K562 (cell line): ENCODE data around the gene SDS. TPM values are rescaled to one million over a fixed set of nuclear protein-coding genes. Genes with fewer than 3 reads are reported as not detected.

Experiments used
- HMGXB4 ChIP-seq: sonication (generic); formaldehyde crosslinking; IDR thresholded peaks from 2 replicates; pipeline ENCODE4 v1.8.1; 2023; ENCODE audit warnings: mild to moderate bottlenecking, missing genetic modification reagents
- MAFG ChIP-seq: fragments of 450-650 bp; conservative IDR thresholded peaks from 2 replicates; pipeline ENCODE4 v1.6.1; 2016; ENCODE audit warnings: missing genetic modification characterization, missing compliant biosample characterization
- RBFOX2 ChIP-seq: fragments of 200-400 bp; formaldehyde crosslinking; IDR thresholded peaks from 2 replicates; pipeline ENCODE4 v1.6.1; 2017; ENCODE audit warnings: low read depth, mild to moderate bottlenecking, low read length, moderate library complexity
- ZNF140 ChIP-seq: fragments of 250-450 bp; sonication (Bioruptor Pico); IDR thresholded peaks from 2 replicates; pipeline ENCODE4 v1.8.0; 2021; ENCODE audit warnings: moderate library complexity, mild to moderate bottlenecking, inconsistent platforms
- ZNF347 ChIP-seq: fragments of 450-650 bp; formaldehyde crosslinking; IDR thresholded peaks from 2 replicates; pipeline ENCODE4 v1.4.0; 2020; ENCODE audit warnings: low read depth, mild to moderate bottlenecking, moderate library complexity
- ZNF407 ChIP-seq: fragments of 450-650 bp; IDR thresholded peaks from 2 replicates; pipeline ENCODE4 v1.6.1; 2016; ENCODE audit warnings: low read depth
- polyA plus RNA-seq, 8 experiments: library from polyadenylated mRNA; depleted of rRNA in 4 of 8; stranded (reverse) in 5 of 8; unstranded in 3 of 8; fragments of >200 nt; fragmentation: Nextera tagmentation in 2 of 8; fragmentation: Illumina TruSeq in 1 of 8; extraction: Ambion mirVana in 2 of 8; extraction: Trizol in 1 of 8; gene quantifications; 2 replicates each; pipeline versions ENCODE4 v1.2.1 to v1.2.3, GENCODE V29; 2011 to 2014; ENCODE audit warnings: inconsistent platforms in 1 of 8, missing spikeins in 1 of 8
- total RNA-seq, 7 experiments: library from RNA; depleted of rRNA in 6 of 7; stranded (reverse); fragments of >200 nt in 6 of 7; fragmentation: Illumina TruSeq in 2 of 7; extraction: Trizol in 2 of 7; gene quantifications; 2 replicates each; pipeline versions ENCODE4 v1.2.1 to v1.2.3, GENCODE V29; 2011 to 2021; ENCODE audit warnings: low replicate concordance in 1 of 7
- TF ChIP-seq, protein P1 (sequence below), 2 experiments: fragments of 450-650 bp in 1 of 2; sonication (generic) in 1 of 2; formaldehyde crosslinking in 1 of 2; IDR thresholded peaks; 2 replicates each; pipeline versions ENCODE4 v1.7.1 to v1.9.0; 2016 to 2022; ENCODE audit warnings: inconsistent platforms in 1 of 2, mild to moderate bottlenecking in 1 of 2, missing genetic modification reagents in 1 of 2

Gene SDS
- total and polyA plus RNA-seq, 9 of the 15 experiments (the other 6 are each of a cell fraction or from before 2014, with no cell fraction given), result 0.07 to 1.1 (median 0.12) TPM; not detected in 1

- TF ChIP-seq, protein P1, sequence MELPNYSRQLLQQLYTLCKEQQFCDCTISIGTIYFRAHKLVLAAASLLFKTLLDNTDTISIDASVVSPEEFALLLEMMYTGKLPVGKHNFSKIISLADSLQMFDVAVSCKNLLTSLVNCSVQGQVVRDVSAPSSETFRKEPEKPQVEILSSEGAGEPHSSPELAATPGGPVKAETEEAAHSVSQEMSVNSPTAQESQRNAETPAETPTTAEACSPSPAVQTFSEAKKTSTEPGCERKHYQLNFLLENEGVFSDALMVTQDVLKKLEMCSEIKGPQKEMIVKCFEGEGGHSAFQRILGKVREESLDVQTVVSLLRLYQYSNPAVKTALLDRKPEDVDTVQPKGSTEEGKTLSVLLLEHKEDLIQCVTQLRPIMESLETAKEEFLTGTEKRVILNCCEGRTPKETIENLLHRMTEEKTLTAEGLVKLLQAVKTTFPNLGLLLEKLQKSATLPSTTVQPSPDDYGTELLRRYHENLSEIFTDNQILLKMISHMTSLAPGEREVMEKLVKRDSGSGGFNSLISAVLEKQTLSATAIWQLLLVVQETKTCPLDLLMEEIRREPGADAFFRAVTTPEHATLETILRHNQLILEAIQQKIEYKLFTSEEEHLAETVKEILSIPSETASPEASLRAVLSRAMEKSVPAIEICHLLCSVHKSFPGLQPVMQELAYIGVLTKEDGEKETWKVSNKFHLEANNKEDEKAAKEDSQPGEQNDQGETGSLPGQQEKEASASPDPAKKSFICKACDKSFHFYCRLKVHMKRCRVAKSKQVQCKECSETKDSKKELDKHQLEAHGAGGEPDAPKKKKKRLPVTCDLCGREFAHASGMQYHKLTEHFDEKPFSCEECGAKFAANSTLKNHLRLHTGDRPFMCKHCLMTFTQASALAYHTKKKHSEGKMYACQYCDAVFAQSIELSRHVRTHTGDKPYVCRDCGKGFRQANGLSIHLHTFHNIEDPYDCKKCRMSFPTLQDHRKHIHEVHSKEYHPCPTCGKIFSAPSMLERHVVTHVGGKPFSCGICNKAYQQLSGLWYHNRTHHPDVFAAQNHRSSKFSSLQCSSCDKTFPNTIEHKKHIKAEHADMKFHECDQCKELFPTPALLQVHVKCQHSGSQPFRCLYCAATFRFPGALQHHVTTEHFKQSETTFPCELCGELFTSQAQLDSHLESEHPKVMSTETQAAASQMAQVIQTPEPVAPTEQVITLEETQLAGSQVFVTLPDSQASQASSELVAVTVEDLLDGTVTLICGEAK (IDR thresholded peaks at IDR 0.05), result no peak
- TF ChIP-seq, protein P1 (CRISPR knock-in tag; IDR thresholded peaks at IDR 0.05), result no peak
- peak; percentile 83 for TF ChIP-seq RBFOX2
- TF ChIP-seq MAFG (tag), result no peak
- TF ChIP-seq HMGXB4, result peak; percentile 90
- no peak for TF ChIP-seq ZNF407
- no peak for TF ChIP-seq ZNF347
- no peak for TF ChIP-seq ZNF140 (CRISPR knock-in tag)
These were observed 45.1 kb downstream of the SDS start, which contains the start of gene PLBD2 (continued) for GRCh38 chr12:113358381-113359132.
